Measurements from ENCODE around the gene SLC35F3.

SLC35F3 gene

DNA sequence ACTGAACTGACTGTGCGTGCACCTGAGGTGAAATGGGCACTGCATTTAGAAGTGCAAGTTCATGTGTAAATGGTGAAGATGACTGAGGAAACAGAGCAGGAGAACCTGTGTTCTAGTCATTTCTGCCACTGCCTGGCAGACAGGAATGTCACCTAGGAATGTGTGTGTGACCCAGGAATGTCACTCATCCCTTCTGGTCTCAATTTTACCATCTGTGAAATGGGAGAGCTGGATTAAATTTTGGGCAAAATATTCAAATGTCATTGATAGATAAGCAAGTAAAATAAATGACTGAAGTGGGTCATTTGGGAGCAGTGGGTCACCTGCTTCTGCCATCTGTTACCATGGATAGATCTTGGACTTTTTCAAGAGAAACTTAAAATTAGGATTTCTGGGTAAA lies 42.2 kb downstream of the SLC35F3 start:
- FAIRE-seq (no peak), DNase-seq (ENCODE audit: insufficient read length) (no peak)
- TF ChIP-seq TAF1 (IDR thresholded peaks at IDR 0.05; ENCODE audit: borderline replicate concordance, low read depth, low read length) = no peak
- TF ChIP-seq POLR2AphosphoS5 (IDR thresholded peaks at IDR 0.05; ENCODE audit: low read depth, low read length) = no peak
- TF ChIP-seq POLR2A (IDR thresholded peaks at IDR 0.05; ENCODE audit: low read depth, low read length) = no peak

GRCh38 chr1:233951804-233952203 lies 47.3 kb downstream of the SLC35F3 start:
- no peak for FAIRE-seq
- no peak for TF ChIP-seq POLR2A (IDR thresholded peaks at IDR 0.05; ENCODE audit: low read depth, low read length)
- no peak for DNase-seq (ENCODE audit: insufficient read length)

DNA sequence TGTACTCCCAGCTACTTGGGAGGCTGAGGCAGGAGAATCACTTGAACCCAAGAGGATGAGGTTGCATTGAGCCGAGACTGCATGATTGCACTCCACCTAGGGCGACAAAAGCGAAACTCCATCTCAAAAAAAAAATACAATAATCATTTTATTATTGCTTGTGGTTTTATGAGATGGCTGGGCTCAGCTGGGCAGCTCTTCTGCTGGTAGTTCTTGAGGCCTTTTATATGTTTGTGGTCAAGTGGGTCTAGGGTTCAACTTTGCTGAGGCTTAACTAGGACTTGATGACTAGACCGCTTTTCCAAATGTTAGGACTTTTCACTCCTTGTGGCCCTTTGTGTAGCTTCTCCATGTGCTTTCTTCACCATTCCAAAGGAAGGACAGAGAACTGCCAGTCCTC lies 53.2 kb downstream of the SLC35F3 start:
- no peak for DNase-seq (ENCODE audit: insufficient read length)
- no peak for FAIRE-seq
- no peak for TF ChIP-seq POLR2A (IDR thresholded peaks at IDR 0.05; ENCODE audit: low read depth, low read length)
- no peak for TF ChIP-seq POLR2AphosphoS5 (IDR thresholded peaks at IDR 0.05; ENCODE audit: low read depth, low read length)
- TF ChIP-seq TAF1 (IDR thresholded peaks at IDR 0.05; ENCODE audit: borderline replicate concordance, low read depth, low read length) = no peak

DNA sequence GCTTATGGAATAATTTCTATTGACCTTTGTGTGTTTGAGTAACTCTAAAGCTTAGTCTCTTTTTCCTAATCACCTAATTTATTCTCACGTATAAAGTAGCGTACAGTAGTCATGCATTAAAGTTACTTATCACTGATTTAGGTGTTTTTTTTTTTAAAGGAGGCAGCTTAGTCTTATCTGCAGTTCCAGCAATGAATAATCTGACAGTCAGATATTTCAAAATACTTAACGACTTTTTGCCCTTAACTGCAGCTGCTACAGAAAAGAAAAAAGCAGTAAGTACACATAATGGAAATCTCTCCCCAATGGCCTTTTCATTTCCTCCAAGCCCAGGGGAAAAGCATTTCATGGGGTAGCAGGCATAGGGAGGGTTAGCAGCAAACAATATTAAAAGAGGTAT lies 54.6 kb downstream of the SLC35F3 start:
- TF ChIP-seq POLR2A (IDR thresholded peaks at IDR 0.05; ENCODE audit: low read depth, low read length) (no peak), POLR2AphosphoS5 (IDR thresholded peaks at IDR 0.05; ENCODE audit: low read depth, low read length) (no peak), TAF1 (IDR thresholded peaks at IDR 0.05; ENCODE audit: borderline replicate concordance, low read depth, low read length) (no peak)

GRCh38 chr1:233959971-233960370 lies 55.5 kb downstream of the SLC35F3 start:
- no peak for FAIRE-seq
- TF ChIP-seq TAF1 (IDR thresholded peaks at IDR 0.05; ENCODE audit: borderline replicate concordance, low read depth, low read length) (no peak), POLR2AphosphoS5 (IDR thresholded peaks at IDR 0.05; ENCODE audit: low read depth, low read length) (no peak), POLR2A (IDR thresholded peaks at IDR 0.05; ENCODE audit: low read depth, low read length) (no peak)

More for the DNA sequence above, 54.6 kb downstream of the SLC35F3 start:
- DNase-seq (ENCODE audit: insufficient read length) = no peak
- no peak for FAIRE-seq

GRCh38 chr1:233960386-233960785 lies 55.9 kb downstream of the SLC35F3 start:
- FAIRE-seq (no peak), DNase-seq (ENCODE audit: insufficient read length) (no peak)
- no peak for TF ChIP-seq POLR2A (IDR thresholded peaks at IDR 0.05; ENCODE audit: low read depth, low read length)
- TF ChIP-seq POLR2AphosphoS5 (IDR thresholded peaks at IDR 0.05; ENCODE audit: low read depth, low read length) = no peak
- no peak for TF ChIP-seq TAF1 (IDR thresholded peaks at IDR 0.05; ENCODE audit: borderline replicate concordance, low read depth, low read length)

More at GRCh38 chr1:233959971-233960370, 55.5 kb downstream of the SLC35F3 start:
- no peak for DNase-seq (ENCODE audit: insufficient read length)

DNA sequence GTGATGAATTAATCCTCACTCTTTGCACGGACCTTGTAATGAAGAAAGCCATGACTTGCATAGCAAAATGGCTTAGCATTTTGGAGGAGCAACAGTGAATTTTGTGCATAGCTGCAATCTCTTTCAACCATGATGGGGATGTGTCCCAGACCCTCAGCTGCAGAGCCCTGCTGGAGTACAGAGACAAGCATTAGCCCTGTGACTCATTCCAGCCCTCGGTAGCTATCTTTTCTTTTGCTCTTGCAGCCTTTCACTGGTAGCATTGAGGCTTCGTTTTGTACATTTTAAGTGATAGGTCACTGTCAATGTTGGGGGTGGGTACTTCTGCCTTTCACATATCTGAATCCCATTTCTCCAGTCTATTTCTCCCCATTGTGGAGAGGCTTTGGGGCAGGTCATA lies 58.4 kb downstream of the SLC35F3 start:
- FAIRE-seq = no peak
- TF ChIP-seq TAF1 (IDR thresholded peaks at IDR 0.05; ENCODE audit: borderline replicate concordance, low read depth, low read length) = no peak
- TF ChIP-seq POLR2A (IDR thresholded peaks at IDR 0.05; ENCODE audit: low read depth, low read length) = no peak
- no peak for TF ChIP-seq POLR2AphosphoS5 (IDR thresholded peaks at IDR 0.05; ENCODE audit: low read depth, low read length)
- no peak for DNase-seq (ENCODE audit: insufficient read length)

DNA sequence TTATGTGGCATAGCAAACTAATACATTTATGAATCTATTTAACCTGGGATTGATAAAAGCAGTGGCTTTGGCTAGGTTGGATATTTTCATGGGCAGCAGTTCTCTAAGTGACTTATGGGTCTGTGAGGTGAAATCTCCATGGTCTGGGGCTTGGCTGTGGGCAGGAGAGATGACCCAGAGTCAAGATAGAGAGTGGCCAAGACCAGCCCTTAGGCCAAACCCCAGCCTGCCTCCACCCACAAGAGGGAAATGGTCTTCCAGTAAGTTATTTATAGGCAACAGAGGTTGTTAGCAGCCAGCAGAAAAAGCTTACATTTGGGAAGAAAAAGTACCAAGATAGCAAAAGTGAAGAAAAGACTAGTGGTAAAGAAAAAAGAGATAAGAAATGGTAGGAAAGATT lies 61.4 kb downstream of the SLC35F3 start:
- no peak for TF ChIP-seq POLR2A (IDR thresholded peaks at IDR 0.05; ENCODE audit: low read depth, low read length)
- TF ChIP-seq POLR2AphosphoS5 (IDR thresholded peaks at IDR 0.05; ENCODE audit: low read depth, low read length) = no peak
- no peak for TF ChIP-seq TAF1 (IDR thresholded peaks at IDR 0.05; ENCODE audit: borderline replicate concordance, low read depth, low read length)
- DNase-seq (ENCODE audit: insufficient read length) = no peak
- FAIRE-seq = no peak

GRCh38 chr1:233971753-233972152 lies 67.3 kb downstream of the SLC35F3 start:
- FAIRE-seq = no peak
- no peak for DNase-seq (ENCODE audit: insufficient read length)
- no peak for TF ChIP-seq TAF1 (IDR thresholded peaks at IDR 0.05; ENCODE audit: borderline replicate concordance, low read depth, low read length)
- no peak for TF ChIP-seq POLR2A (IDR thresholded peaks at IDR 0.05; ENCODE audit: low read depth, low read length)
- TF ChIP-seq POLR2AphosphoS5 (IDR thresholded peaks at IDR 0.05; ENCODE audit: low read depth, low read length) = no peak

GRCh38 chr1:233972563-233972950 lies 68.1 kb downstream of the SLC35F3 start:
- FAIRE-seq (no peak), DNase-seq (ENCODE audit: insufficient read length) (no peak)
- TF ChIP-seq TAF1 (IDR thresholded peaks at IDR 0.05; ENCODE audit: borderline replicate concordance, low read depth, low read length) (no peak), POLR2AphosphoS5 (IDR thresholded peaks at IDR 0.05; ENCODE audit: low read depth, low read length) (no peak), POLR2A (IDR thresholded peaks at IDR 0.05; ENCODE audit: low read depth, low read length) (no peak)

DNA sequence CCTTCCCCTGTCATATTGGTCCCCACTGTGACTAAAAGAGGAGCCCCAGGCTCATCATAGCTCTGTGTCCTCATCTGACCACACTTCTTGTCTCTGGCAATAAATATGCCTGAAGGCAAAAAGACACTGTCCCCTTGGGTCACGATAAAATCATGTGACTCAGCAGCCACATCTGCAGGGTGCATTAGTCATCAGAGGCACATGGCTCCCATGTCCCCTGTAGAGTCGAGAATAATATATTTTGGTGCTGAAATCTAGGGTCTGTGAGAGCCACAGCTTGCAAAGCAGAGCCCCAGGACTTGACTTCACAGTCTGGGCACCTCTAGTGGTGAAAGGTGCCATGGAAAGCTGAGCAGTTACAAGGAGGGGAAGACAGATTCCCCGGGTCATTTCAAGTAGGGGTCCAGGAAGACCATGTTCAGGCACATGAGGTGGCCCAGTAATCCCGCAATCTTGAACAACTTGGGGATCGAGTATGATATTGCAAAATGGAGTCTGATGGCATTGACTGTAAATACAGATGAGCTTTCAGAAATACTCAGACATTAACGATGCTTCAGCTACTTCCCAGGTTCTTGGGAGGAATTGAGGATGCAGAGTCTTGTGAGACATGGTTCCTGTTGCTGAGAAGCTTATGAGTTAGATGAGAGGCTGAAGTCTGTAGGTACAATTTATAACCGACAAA lies 68.6 kb downstream of the SLC35F3 start:
- TF ChIP-seq TAF1 (IDR thresholded peaks at IDR 0.05; ENCODE audit: borderline replicate concordance, low read depth, low read length) (no peak), POLR2A (IDR thresholded peaks at IDR 0.05; ENCODE audit: low read depth, low read length) (no peak), POLR2AphosphoS5 (IDR thresholded peaks at IDR 0.05; ENCODE audit: low read depth, low read length) (no peak)
- FAIRE-seq (no peak), DNase-seq (ENCODE audit: insufficient read length) (no peak)

GRCh38 chr1:233975486-233975885 lies 71.0 kb downstream of the SLC35F3 start:
- no peak for TF ChIP-seq POLR2A (IDR thresholded peaks at IDR 0.05; ENCODE audit: low read depth, low read length)
- DNase-seq (ENCODE audit: insufficient read length) (no peak), FAIRE-seq (no peak)
